H1 (cell line): ENCODE measurements around the gene RIPOR2. TPM values are rescaled to one million over a fixed set of nuclear protein-coding genes. Genes with fewer than 3 reads are reported as not detected.
A peak's percentile ranks its signal among the peaks of the same experiment; 100 is the strongest.

Experiments used
- BACH1 ChIP-seq: IDR thresholded peaks from 2 replicates; pipeline ENCODE4 v1.6.1; 2012; ENCODE audit warnings: low read length, improper control_type of control experiment
- BCL11A ChIP-seq, 2 experiments: IDR thresholded peaks; one replicate each; pipeline ENCODE4 v1.6.1; 2011; ENCODE audit warnings: low read depth in 2 of 2, low read length in 2 of 2, mild to moderate bottlenecking in 2 of 2
- CBX5 ChIP-seq: fragments of 300-800, 300-1000 bp; sonication (generic); IDR thresholded peaks from 2 replicates; pipeline ENCODE4 v1.7.1; 2016; ENCODE audit warnings: antibody characterized with exemption, low read length, low read depth
- EP300 ChIP-seq, 2 experiments: IDR thresholded peaks; 1 replicate in 1 of 2; 2 replicates in 1 of 2; pipeline ENCODE4 v1.6.1; 2011 to 2012; ENCODE audit warnings: low read depth in 2 of 2, low read length in 2 of 2, mild to moderate bottlenecking in 2 of 2, borderline replicate concordance in 1 of 2, inconsistent platforms in 1 of 2, moderate library complexity in 1 of 2
- HDAC2 ChIP-seq, 2 experiments: fragments of 300-600 bp in 1 of 2; sonication (generic) in 1 of 2; IDR thresholded peaks; 2 replicates each; pipeline ENCODE4 v1.6.1; 2011 to 2012; ENCODE audit warnings: low read depth in 2 of 2, low read length in 2 of 2, mild to moderate bottlenecking in 2 of 2, moderate library complexity in 2 of 2, borderline replicate concordance in 1 of 2, inconsistent platforms in 1 of 2
- KDM1A ChIP-seq: fragments of 200-600, 300-600 bp; sonication (generic); IDR thresholded peaks from 2 replicates; pipeline ENCODE4 v1.7.1; 2016; ENCODE audit warnings: mild to moderate bottlenecking, low read length, borderline replicate concordance
- KDM5A ChIP-seq: fragments of 200-600 bp; IDR thresholded peaks from 2 replicates; pipeline ENCODE4 v1.7.1; 2012; ENCODE audit warnings: mild to moderate bottlenecking, low read length, inconsistent platforms, mixed read lengths
- SAP30 ChIP-seq: fragments of 300-600 bp; sonication (generic); IDR thresholded peaks from 2 replicates; pipeline ENCODE4 v1.7.1; 2012; ENCODE audit warnings: low read length, moderate library complexity, mild to moderate bottlenecking, inconsistent platforms; ENCODE audit not compliant: insufficient read depth, insufficient replicate concordance
- SRF ChIP-seq: IDR thresholded peaks from 2 replicates; pipeline ENCODE4 v1.6.1; 2011; ENCODE audit warnings: mild to moderate bottlenecking, low read depth, low read length, moderate library complexity
- TEAD4 ChIP-seq: IDR thresholded peaks from 2 replicates; pipeline ENCODE4 v1.6.1; 2012; ENCODE audit warnings: low read depth, low read length, inconsistent platforms, mixed read lengths
- YY1 ChIP-seq: IDR thresholded peaks from 2 replicates; pipeline ENCODE4 v1.6.1; 2011; ENCODE audit warnings: low read depth, mild to moderate bottlenecking, low read length
- polyA plus RNA-seq, 7 experiments: library from polyadenylated mRNA; depleted of rRNA in 3 of 7; stranded (reverse) in 5 of 7; unstranded in 2 of 7; fragments of >200 nt in 5 of 7; fragments of 200-250 nt in 2 of 7; gene quantifications; 1 replicate in 5 of 7; 2 replicates in 1 of 7; 4 replicates in 1 of 7; pipeline versions ENCODE4 v1.2.1 to v1.2.3, GENCODE V29; 2011 to 2013; ENCODE audit warnings: missing spikeins in 2 of 7, mixed read lengths in 2 of 7
- total RNA-seq: library from RNA; stranded (reverse); fragmentation: NEBNext Ultra II Directional; extraction: Animal tissue kit (Norgen Biotek cat#: 25700); gene quantifications from 2 replicates; pipeline ENCODE4 v1.2.1, GENCODE V29; 2021
- TF ChIP-seq, protein P1 (sequence below): IDR thresholded peaks from 2 replicates; pipeline ENCODE4 v1.6.1; 2011; ENCODE audit warnings: low read depth, mild to moderate bottlenecking, low read length; ENCODE audit not compliant: insufficient read depth

Gene RIPOR2
- total and polyA plus RNA-seq, 2 of the 8 experiments (the other 6 are each of a cell fraction or from before 2014, with no cell fraction given), result 16.7 to 45.6 TPM

DNA sequence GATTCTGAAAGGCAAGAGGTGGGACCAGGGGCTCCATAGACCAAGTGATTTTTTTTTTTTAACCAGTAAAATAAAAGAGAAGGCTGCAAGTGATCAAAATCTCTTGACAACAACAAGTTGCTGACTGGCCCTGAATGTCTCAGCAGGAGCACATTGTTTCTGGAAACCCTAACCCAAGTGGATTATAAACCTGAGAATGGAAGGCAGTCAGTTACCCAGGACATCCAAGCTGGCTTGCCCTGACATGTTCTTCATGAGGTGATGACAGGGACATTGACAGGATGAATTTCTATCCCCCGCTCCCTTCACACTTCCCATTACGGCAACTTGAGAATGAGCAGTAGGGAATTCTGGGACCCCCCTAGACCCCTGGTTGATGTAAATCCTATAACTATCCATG, 49.6 kb upstream of the RIPOR2 start (continued):
- no peak for TF ChIP-seq CBX5
- 0 out of 4 replicates have a peak, but pooled peaks of 1 of the 2 experiments have one; percentile 29 for TF ChIP-seq HDAC2 (IDR thresholded peaks at IDR 0.05; ENCODE audit: borderline replicate concordance in 1 of 2, low read depth in 2 of 2, low read length in 2 of 2)
- no peak for TF ChIP-seq BACH1
- no peak for TF ChIP-seq SAP30
- 0 out of 2 replicates have a peak, but pooled peaks have one; percentile 42 for TF ChIP-seq TEAD4
- TF ChIP-seq SRF, result no peak
- no peak for TF ChIP-seq YY1
- TF ChIP-seq, protein P1, sequence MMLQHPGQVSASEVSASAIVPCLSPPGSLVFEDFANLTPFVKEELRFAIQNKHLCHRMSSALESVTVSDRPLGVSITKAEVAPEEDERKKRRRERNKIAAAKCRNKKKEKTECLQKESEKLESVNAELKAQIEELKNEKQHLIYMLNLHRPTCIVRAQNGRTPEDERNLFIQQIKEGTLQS, result no peak
- no peak for TF ChIP-seq KDM5A
- TF ChIP-seq EP300 (IDR thresholded peaks at IDR 0.05; ENCODE audit: borderline replicate concordance in 1 of 2, low read depth in 2 of 2, low read length in 2 of 2), result no peak
- TF ChIP-seq BCL11A (IDR thresholded peaks at IDR 0.05; ENCODE audit: low read depth in 2 of 2, low read length in 2 of 2), result no peak
- TF ChIP-seq KDM1A, result no peak
